Measurements from ENCODE around the gene RABGAP1L. TPM values are rescaled to one million over a fixed set of nuclear protein-coding genes. Genes with fewer than 3 reads are reported as not detected.

The RABGAP1L gene
- total RNA-seq, 4 donors from 2014 or later: 31.7 to 49.7 (median 34.3) TPM

GRCh38 chr1:174652569-174653280 is 493.4 kb downstream of the RABGAP1L start:
- ATAC-seq (ENCODE audit: low FRiP score): no peak
- TF ChIP-seq CTCF (IDR thresholded peaks at IDR 0.05): no peak
- no peak for DNase-seq (ENCODE audit: low spot score)

GRCh38 chr1:174654560-174654959 is 495.2 kb downstream of the RABGAP1L start:
- DNase-seq (ENCODE audit: low spot score) (no peak), ATAC-seq (ENCODE audit: low FRiP score) (no peak)

GRCh38 chr1:174656409-174657059 is 497.2 kb downstream of the RABGAP1L start:
- TF ChIP-seq CTCF (IDR thresholded peaks at IDR 0.05): no peak
- ATAC-seq (ENCODE audit: low FRiP score) (no peak), DNase-seq (ENCODE audit: low spot score) (no peak)

More at GRCh38 chr1:174654560-174654959, 495.2 kb downstream of the RABGAP1L start:
- no peak for TF ChIP-seq CTCF (IDR thresholded peaks at IDR 0.05)

GRCh38 chr1:174657411-174657810 is 498.1 kb downstream of the RABGAP1L start:
- ATAC-seq (ENCODE audit: low FRiP score) (no peak), DNase-seq (ENCODE audit: low spot score) (no peak)
- TF ChIP-seq CTCF (IDR thresholded peaks at IDR 0.05): no peak

- DNase-seq (ENCODE audit: low spot score) (no peak), ATAC-seq (ENCODE audit: low FRiP score) (no peak)
- no peak for TF ChIP-seq CTCF (IDR thresholded peaks at IDR 0.05)
Measured at GRCh38 chr1:174657893-174658292, 498.6 kb downstream of the RABGAP1L start.

- TF ChIP-seq CTCF (IDR thresholded peaks at IDR 0.05): no peak
- DNase-seq (ENCODE audit: low spot score) (no peak), ATAC-seq (ENCODE audit: low FRiP score) (no peak)
Measured at GRCh38 chr1:174659823-174660222, 500.5 kb downstream of the RABGAP1L start.

GRCh38 chr1:174660476-174660875 is 501.2 kb downstream of the RABGAP1L start:
- DNase-seq (ENCODE audit: low spot score) (no peak), ATAC-seq (ENCODE audit: low FRiP score) (no peak)
- no peak for TF ChIP-seq CTCF (IDR thresholded peaks at IDR 0.05)
